Spleen (tissue), 7 donors: Measurements from ENCODE around the gene MATN1.

Experiments
- CTCF ChIP-seq, 11 experiments: fragments of 200-600 bp in 7 of 11; fragments of 450-650 bp in 4 of 11; sonication (generic) in 4 of 11; IDR thresholded peaks in 8 of 11; conservative IDR thresholded peaks in 3 of 11; 1 replicate in 7 of 11; 2 replicates in 4 of 11; pipeline versions ENCODE4 v1.4.0 to v1.8.0; 2016 to 2021; ENCODE audit warnings: antibody characterized with exemption in 11 of 11, inconsistent platforms in 4 of 11, mild to moderate bottlenecking in 1 of 11
- POLR2A ChIP-seq, 3 donors: fragments of 450-650 bp; IDR thresholded peaks; one replicate each; pipeline ENCODE4 v1.5.1; 2017; ENCODE audit warnings: antibody characterized with exemption in 3 of 3, mild to moderate bottlenecking in 1 of 3
- donor health status: DM: no; HTN: no; CAD: no; lungs with moderate emphysema.
- donor health status: DM: no; HTN: no; CAD: no.
- donor health status: DM: no; HTN: no; CAD: no.

- no peak for TF ChIP-seq CTCF (IDR thresholded peaks at IDR 0.05 in 8 of 11, conservative IDR thresholded peaks at IDR 0.05 in 3 of 11)
- no peak for TF ChIP-seq POLR2A (IDR thresholded peaks at IDR 0.05)
Measured at GRCh38 chr1:30733493-30733892, 10.1 kb upstream of the MATN1 start.
